HG03196 (cell line): ENCODE results near the gene DNAJB8.

Experiments
- ATAC-seq: cut with Tn5 transposase; IDR thresholded peaks from one replicate; pipeline ENCODE4 v1.9.1; 2021; ENCODE audit not compliant: unreplicated experiment

DNAJB8 gene

DNA sequence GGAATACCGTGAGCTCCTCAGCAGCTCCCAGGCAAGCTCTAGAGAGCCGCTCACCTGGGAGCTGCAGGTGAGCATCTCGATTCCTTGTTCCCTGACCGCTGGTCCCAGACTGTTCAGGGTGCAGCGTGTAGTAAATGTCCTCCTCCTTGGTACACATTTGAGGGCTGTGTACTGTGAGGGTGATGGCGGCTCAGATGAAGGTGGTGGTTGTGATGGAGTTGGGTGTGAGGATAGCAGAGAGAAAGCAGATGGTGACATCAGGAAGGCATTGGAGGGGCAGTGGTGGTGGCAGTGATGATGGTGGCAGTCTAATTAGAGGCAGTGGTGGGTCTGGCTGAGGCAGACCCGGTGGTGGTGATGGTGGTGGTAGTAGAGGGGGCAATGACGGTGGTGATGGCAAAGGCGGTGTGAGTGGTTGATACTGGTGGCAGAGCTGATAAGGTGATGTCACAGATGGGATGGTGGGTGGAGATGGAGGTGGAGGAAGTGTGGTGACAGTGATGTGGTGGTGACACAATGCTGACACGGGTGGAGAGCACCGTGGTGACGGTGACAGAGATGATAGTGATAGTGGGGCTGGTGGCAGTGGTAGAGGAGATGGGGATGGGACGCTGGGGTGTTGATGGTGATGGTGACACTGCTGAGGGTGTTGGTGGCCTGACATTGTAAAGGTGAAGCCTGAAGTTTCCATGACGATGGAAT, at the start of gene DNAJB8:
Gene DNAJB8 (minus strand): TSS at position 51 of the 702 bp plus-strand sequence. CDS start 3,645 bp downstream, outside the sequence.
- ATAC-seq = no peak

DNA sequence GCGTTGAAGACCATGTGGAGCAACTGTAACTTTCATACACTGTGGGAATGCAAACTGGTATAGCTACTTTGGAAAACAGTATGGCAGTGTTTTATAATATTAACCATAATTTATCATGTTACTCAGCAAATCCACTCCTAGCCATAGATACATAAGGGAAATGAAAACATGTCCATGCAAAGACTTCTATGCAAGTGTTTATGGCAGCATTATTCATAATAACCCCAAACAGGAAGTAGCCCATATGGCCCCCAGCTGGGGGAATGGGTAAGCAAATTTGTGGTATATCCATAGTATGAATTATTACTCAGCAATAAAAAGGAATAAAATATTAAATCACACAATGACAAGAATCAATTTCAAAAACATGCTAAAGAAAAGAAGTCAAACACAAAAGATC, 49.3 kb upstream of the DNAJB8 start:
- ATAC-seq = no peak

DNA sequence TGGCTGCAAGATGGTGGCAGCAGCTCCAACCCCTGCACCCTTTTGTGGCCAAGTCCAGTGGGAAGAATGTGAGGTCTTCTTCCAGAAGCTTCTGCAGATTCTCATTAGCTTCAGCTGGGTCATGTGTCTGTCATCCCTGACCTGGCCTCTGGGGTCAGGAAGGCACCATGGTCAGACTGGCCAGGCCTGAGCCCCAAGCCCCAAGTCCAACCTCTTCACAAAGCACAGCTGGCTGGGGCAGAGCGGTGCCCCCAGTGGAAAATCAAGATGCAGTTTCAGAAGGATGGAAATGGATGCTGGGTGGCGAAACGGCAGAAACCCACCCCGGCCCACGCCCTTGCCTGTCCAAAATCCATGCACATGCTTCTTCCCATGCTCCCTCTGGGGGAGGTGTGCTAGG, 42.2 kb upstream of the DNAJB8 start:
- no peak for ATAC-seq

DNA sequence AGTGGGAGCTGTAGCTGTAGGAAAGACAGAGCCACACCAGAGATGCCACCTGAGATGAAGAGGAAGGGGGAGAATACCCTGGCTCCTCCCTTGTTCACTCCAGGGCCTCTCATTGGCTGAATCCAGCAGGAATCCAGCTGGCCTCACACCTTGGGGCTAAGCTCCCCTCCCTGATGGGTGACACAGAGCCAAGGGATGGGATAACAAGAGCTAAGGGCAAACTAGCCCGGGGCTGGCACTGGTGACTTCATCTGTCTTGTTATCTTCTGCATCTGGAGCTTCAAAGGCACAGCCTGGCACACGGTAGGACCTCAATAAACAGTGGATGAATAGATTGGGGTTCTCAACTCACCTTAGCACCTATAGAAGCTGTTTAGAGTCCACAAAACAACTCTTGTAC, 40.1 kb upstream of the DNAJB8 start:
- no peak for ATAC-seq

DNA sequence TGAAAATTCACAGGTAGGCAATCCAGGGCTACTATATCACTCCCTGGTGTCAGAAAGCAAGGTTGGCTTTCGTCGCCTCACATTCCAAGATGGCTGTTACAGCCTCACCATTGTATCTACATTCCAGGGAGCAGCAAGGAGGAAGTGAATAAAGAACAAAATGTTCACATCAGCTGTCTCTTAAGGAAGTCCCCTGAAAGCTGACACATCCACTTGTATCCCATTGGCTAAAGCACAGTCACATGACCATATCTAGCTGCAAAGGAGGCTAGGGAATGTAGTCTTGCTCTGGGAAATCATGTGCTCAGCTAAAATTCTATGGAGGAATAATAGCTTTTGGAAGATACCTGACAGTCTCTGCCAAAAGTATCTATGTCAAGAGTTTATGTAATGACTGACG, 39.1 kb upstream of the DNAJB8 start:
- ATAC-seq = no peak

DNA sequence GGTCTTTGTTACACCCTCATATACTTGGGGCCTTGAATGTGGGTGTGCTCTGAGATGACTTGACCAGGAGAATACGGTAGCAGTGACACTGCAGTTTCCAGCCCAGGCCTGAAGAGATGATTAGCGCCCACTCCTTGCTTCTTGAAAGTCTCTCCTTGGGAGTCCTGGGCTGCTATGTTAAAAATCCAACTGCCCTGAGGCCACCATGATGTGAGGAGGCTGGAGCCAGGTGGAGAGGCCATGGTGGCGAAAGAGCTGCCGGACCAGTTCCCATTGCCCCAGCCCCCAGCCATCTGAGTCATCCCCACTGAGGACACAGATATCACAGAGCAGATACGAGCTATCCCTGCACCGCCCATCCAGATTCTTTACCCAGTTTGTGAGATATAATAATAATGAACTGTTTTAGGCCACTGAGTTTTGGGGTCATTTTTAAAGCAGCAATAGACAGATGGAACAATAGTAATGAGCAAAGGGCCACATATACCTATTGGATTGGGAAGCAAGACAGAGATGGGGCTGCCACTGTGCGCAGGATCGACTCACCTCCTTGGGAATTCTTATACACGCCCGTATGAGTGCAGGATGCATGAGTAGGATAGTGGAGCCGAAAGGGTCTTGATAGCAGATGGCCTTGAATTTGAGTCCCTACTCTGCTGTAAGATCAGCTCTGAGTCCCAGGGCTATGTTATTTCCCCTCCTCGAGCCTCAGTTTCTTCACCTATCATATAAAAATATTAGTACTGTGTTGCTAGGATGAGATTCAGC, 38.5 kb upstream of the DNAJB8 start:
- ATAC-seq = no peak

DNA sequence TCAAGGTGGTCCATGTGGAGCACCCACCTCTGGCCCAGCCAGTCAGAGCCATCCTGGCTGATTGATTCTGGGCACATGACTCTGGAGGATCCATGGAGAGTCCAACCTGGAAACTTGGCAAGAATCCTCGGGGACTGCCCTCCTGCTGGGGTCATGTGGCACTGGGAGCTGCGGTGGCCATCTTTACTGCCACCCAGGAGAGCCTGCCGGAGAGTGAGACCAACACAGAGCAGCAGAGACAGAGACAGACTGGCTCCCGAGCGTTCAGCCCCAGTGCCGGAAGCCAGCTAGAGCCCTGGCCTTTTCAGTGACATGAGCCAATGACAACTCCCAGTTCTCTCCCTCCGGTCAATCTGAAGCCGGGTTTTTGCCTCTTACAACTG, 37.8 kb upstream of the DNAJB8 start:
- ATAC-seq = no peak

DNA sequence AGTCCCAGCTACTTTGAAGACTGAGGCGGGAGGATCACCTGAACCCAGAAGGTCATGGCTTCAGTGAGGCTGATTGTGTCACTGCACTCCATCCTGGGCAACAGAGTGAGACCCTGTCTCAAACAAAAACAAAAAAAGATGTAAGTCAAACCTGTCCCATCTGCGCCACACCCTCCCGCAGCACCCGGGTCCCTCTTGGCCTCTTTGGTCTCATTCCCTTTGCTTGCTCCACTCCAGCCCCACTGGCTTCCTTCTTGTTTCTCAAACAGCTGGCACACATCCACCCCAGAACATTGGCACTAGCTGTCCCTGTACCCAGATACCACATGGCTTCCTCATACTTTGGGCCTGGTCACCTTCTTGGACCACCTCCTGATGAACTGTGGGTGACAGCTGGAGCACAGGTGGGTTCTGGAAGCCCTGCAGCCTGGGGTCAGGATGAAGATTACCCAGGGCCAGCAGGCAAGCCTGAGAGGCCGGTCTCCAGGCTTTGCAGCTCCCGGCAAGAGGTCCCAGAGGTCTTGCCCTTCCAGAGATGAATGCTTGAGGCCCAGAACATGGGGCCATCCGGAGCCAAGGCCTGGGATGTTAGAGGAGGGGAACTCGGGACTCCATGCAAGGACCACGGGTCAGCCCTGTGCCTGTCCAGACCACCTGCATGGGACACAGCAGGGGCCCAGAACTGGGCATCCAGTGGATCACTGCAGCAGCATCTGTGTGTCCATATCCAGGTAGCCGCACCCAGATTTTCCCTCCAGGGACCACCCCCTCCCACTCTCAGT, 37.3 kb upstream of the DNAJB8 start:
- ATAC-seq = no peak

DNA sequence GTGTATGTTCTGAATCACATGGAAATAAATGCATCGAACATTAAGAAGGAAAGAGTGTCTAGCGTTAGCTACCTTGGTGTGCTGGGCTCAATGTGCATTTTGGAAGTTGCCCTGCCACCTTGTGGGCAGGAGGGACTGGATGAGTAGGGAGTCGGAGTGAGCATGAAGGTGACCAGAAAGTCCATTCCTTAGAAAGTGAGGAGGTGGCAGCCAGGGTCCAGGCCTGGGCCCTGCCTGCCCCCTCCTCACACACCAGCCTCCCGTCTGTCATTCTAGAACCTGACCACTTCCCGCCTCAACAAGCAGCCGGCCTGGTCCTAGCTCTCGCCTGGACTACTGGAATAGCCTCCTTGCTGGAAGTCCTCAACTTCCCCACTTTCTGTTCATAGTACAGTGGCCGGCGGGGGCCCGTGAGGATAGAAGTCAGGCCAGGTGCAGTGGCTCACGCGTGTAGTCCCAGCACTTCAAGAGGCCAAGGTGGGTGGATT, 36.5 kb upstream of the DNAJB8 start:
- no peak for ATAC-seq

DNA sequence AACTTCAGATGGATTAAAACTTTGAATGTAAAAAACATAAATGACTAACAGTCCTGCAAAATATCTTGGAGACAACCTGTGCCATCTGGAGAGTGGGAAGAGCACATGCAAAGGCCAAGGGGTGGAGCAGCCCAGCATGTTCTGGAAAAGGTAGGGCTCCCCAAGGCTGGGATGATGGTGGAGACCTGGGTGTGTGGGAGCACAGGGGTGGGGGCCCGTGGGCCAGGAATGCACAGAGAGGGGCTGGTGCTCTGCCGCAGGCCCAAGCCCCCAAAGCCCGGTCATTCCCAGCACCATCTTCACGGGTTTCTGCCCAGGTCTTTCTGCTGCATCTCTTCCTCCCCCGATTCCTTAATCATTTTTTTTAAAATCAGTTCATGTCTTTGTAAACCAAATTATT, 36.0 kb upstream of the DNAJB8 start:
- no peak for ATAC-seq

DNA sequence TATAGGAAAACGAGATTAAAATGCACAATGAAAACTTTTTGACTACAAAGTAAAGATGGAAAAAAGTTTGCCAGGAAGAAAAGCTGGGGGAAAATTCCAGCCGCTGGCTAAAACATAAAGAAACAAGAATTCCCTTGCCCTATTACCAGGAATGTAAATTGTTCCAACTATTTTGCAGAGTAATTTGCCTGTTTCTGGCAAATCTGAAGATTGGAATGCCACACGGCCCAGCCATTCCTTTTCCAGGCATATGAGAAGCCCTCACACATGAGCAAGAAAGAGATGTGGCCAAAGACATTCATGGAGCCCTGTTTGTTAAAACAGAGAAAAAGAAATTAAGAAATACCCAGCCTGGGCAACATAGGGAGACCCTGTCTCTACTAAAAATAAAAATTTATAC, 34.7 kb upstream of the DNAJB8 start:
- ATAC-seq = no peak

DNA sequence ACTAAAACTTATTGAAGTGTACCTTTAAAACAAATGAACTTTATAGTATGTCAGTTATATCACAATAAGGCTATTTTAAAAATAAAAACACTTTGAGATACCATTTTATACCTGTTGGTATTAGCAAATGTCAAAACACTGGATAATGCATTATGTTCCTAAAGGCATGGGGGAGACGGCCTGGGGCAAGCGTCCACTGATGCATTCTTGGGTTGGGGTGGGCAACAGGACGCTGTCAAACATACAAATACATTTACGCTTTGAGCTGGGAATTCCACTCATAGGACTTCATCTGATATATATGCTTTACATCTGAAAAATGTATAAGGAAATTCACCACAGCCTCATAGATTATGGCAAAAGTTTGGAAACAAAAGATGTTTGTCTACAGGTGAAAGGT, 33.9 kb upstream of the DNAJB8 start:
- ATAC-seq = no peak

DNA sequence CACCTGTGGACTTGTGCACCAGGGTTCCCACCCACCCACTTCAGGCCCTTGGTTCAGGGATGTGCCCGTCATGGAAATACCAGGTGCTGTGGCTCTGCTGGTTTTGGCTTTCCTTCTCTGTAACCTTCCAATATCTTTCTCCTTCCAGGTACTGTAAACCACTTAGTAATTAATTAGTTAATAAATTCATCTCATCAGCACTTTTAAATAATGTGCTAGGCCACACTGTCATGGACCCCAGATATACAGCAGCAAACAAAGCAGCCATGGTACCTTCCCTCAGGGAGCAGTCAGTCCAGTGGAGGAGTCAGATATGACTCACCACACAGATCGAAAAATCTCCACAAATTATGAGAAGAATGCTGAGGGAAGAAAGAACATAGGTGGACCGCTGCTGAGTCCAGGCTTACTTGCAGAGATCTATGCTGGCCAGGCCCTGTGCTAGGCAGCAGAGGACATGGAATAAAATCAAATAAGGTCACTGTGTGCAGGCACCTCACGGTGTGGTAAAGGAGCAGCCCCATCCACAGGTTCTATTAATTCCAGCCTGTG, 33.1 kb upstream of the DNAJB8 start:
- no peak for ATAC-seq

DNA sequence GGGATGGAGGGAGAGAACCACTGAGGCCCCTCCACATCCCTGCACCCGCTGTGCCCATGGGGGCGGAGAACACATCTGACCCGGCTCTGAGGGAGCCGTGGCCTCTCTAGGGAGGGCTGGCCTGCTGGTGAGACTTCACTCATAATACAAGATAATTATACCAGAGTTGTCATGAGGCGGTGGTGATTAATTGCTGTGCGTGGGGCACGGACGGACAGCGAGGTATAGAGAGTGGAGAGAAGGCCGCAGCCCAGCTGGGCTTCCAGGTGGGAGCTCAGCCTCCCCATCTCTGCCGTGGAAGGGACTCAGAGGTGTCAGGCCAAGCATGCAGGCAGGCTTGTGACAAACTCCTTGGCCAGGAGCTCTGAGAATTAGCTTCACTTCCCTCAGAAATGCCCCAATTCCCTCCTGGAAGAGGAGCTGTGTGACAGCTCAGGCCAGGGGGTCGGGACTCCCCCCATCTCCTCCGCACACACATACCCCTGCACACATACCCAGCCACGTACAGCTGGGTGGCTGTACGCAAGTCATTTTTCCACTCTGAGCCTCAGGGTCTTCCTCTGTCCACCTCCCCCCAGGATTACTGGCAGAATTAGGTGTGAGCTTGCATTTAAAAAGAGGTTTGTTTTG, 32.3 kb upstream of the DNAJB8 start:
- ATAC-seq = no peak

DNA sequence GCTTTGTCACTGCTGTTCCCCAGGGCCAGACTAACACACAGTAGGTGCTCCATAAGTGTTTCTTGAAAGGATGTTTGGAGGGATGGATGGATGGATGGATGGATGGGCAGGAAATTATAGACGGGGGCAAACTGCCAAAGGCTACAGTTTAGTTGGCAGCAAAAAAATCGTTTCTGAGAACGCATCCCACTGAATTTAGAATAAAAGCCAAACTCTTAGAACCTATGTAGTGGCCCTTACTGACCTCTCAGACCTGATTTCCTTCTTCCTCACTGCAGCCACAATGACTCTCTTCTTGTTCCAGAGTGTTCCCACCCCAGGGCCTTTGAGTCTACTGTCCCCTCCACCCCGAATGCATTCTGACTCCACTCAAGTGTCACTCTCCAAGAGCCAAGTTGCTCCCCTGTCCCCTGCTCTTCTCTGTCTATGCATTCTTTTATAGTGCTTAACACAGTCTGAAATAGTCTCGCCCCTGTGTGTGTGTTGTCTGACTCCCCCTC, 31.5 kb upstream of the DNAJB8 start:
- no peak for ATAC-seq

DNA sequence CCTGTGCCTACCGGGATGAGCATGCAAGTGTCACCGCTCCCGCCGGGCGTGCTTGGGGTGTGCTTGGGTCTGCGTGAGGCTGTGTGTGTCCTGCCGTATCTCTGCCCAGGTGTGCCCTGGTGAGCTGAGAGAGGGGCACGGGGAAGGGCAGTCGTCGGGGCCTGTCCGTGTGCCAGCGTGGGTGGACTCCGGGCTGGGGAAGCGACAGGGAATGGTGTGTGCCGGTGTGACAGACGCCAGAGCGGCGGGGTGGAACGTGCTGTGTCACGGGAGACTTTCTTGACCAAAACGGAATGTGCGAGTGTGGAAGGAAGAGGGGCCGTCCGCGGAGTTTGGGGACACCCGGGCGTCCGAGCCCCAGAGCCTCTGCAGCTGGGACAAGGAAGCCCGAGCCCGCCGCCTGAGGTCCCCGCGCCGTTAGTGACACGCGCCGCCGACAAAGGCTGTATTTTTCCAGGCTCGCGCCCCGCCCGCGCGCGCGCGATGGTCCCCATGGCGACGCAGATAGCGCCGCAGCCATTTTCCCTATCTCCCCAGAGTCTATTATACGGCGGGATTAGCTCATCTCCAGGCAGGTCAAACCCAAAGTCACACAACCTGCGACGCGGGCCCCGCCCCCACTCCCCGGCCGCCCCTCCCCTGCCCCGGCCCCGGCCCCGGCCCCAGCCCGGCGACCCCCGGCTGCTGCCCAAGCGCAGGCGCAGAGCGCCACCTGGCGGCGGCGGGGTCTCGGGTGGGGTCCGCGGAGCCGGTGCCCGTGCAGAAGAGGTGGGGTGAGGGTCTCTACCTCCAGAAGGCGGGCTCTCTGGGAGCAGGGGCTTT, 30.8 kb upstream of the DNAJB8 start:
- ATAC-seq = no peak

DNA sequence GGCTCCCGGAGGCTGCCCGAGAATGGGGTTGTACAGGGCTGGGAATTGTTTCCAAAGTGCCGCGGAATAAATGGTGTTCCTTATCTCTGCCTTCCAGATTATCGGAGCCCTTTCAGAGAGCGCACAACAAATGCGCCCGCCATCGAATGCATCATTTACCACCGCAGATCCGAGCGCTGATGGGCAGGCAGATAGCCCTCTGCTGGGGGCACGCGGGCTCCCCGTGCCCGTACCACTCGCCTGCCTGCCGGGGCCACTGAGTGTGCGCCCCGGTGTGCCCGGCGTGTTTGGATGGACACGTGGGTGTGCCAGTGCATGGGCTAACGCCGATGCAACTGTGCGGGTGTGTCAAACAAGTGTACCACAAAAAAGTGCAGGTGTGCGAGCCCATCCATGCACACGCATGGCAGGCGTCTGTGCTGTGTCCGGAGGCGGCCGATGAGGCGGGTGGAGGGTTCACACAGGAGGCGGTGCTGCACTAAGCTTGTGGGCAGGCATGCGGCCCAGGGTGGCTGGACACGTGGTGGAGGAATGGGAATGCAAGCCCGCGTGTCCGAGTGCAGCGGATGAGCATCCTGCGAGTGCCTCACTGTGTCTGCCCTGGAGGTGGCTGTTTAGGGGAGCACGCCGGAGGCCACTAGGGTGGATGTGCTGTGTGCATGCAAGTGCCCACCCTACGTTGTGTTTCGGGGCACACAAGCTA, 30.1 kb upstream of the DNAJB8 start:
- ATAC-seq = no peak

DNA sequence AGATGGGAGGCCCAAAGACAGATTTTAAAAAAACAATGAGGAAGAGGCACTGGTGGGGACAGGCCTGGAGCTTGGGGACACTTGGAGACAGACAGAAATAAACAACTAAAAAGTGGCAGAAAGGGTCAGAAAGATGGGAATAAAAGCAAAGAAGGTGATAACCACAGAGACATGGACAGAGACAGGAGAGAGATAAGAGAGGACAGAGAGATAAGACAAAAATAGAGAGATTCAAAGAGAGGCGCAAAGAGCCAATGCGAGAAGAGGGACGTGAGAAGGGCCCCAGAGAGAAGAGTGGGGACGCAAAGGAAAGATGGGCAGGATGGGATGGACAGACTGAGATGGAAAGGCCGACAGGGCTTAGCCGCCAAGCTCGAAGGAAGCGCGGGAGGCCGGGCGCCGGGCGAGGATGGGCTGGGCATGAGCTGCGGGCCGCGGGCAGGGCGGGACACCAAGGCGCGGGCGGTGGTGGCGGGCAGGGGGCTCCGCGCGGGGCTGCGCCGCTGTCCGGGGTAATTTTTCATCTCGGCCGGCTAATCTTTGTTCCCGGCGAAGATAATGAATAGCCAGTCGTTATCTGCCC, 29.4 kb upstream of the DNAJB8 start:
- ATAC-seq = no peak

DNA sequence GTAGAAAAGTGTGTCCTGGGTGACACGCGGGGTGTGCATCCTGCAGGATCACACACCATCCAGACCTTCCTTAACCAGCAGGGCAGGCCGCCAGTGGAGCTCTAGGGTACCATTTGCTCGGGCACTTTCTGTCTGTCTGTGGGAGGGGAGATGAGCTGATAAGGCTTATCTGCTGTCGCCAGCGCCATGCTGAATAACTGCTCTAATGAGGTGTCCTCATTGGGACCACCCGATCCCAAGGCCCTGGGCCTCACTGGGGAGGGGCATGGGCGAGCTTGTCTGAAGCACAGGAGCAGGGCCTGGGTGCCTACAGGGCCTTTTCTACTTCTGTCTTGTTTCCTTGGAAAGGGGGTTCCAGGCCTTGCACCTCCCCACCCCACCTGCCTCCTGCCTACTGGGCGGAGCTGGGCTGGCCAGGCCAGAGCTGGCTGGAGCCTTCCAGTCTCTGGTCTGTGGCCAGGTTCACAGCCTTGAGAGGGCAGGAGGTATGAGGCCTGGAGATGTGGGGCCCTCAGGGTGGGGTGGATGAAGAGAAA, 28.8 kb upstream of the DNAJB8 start:
- ATAC-seq = no peak
